Transverse colon (tissue), 4 donors: Measurements from ENCODE around the gene ATP6V1G1. TPM values are rescaled to one million over a fixed set of nuclear protein-coding genes. Genes with fewer than 3 reads are reported as not detected.
"Not testable (repeated sequence)": the region's sequence is repeated elsewhere in the genome, so short reads cannot be mapped to it uniquely, and the experiment has no call there.

Source experiments
- DNase-seq: peaks from one replicate; pipeline ENCODE4 v3.0.0-alpha.2; 2019
- H3K27ac ChIP-seq, 4 donors: fragments of 200-600 bp; sonication (generic); 2 replicates each; pipeline ENCODE4 v1.5.1; 2016 to 2018; ENCODE audit warnings: inconsistent platforms in 4 of 4
- H3K27me3 ChIP-seq: fragments of 200-600 bp; sonication (generic); 2 replicates; pipeline ENCODE4 v1.5.1; 2017; ENCODE audit warnings: inconsistent platforms
- H3K36me3 ChIP-seq, 4 donors: fragments of 200-600 bp; sonication (generic); 2 replicates each; pipeline ENCODE4 v1.5.1; 2017 to 2019; ENCODE audit warnings: inconsistent platforms in 4 of 4
- H3K4me1 ChIP-seq, 4 donors: fragments of 200-600 bp; sonication (generic); 2 replicates each; pipeline ENCODE4 v1.5.1; 2017 to 2020; ENCODE audit warnings: inconsistent platforms in 4 of 4
- H3K4me3 ChIP-seq, 4 donors: fragments of 200-600 bp; sonication (generic); 1 replicate in 1 of 4; 2 replicates in 3 of 4; pipeline versions ENCODE4 v1.5.1 to v1.6.1; 2017 to 2019; ENCODE audit warnings: inconsistent platforms in 4 of 4
- H3K9me3 ChIP-seq, 2 donors: fragments of 200-600 bp; sonication (generic); 2 replicates each; pipeline ENCODE4 v1.5.1; 2017 to 2019; ENCODE audit warnings: inconsistent platforms in 2 of 2
- EP300 ChIP-seq: sonication (generic); formaldehyde crosslinking; IDR thresholded peaks from one replicate; pipeline ENCODE4 v1.6.1; 2017; ENCODE audit warnings: antibody characterized with exemption, low read depth
- POLR2A ChIP-seq: fragments of 450-650 bp; IDR thresholded peaks from one replicate; pipeline ENCODE4 v1.6.1; 2016; ENCODE audit warnings: antibody characterized with exemption, mild to moderate bottlenecking, moderate library complexity
- POLR2AphosphoS5 ChIP-seq, 3 donors: sonication (generic); formaldehyde crosslinking; IDR thresholded peaks; one replicate each; pipeline ENCODE4 v1.6.1; 2016; ENCODE audit warnings: antibody characterized with exemption in 3 of 3
- WGBS, 2 donors: methylation state at CpG; one replicate each; pipeline ENCODE4 v1.1.5; 2018; ENCODE audit warnings: low coverage in 1 of 2; 5-methylcytosine and 5-hydroxymethylcytosine counted together
- in situ Hi-C, 4 donors: fragments of 200-750 bp; cut with MboI; loops; one replicate each; pipeline versions ENCODE4 v1.15.0 to v1.15.1; 2017; ENCODE audit warnings: low sequenced_read_pairs in 3 of 4, low pct_ligation_motif_present in 1 of 4, low pct_unique_long_range_greater_than_20kb in 1 of 4
- intact Hi-C: fragments of 100-400 bp; cut with DNase I; formaldehyde crosslinking; loops from one replicate; pipeline ENCODE4 v1.15.1; 2023; ENCODE audit warnings: low total_unique reads
- total RNA-seq, 4 donors: library from RNA; depleted of rRNA; stranded (reverse); fragments of >200 nt; gene quantifications; one replicate each; pipeline ENCODE4 v1.1.0, GENCODE V29; 2016
- TF ChIP-seq, protein P1 (sequence below), 5 experiments: fragments of 200-600 bp in 3 of 5; fragments of 450-650 bp in 2 of 5; sonication (generic) in 3 of 5; IDR thresholded peaks; 1 replicate in 2 of 5; 2 replicates in 3 of 5; pipeline ENCODE4 v1.5.1; 2016 to 2017; ENCODE audit warnings: antibody characterized with exemption in 5 of 5, inconsistent platforms in 3 of 5, mild to moderate bottlenecking in 2 of 5, moderate library complexity in 1 of 5

The ATP6V1G1 gene
- total RNA-seq, 4 donors from 2014 or later = 102 to 144 (median 131) TPM

DNA sequence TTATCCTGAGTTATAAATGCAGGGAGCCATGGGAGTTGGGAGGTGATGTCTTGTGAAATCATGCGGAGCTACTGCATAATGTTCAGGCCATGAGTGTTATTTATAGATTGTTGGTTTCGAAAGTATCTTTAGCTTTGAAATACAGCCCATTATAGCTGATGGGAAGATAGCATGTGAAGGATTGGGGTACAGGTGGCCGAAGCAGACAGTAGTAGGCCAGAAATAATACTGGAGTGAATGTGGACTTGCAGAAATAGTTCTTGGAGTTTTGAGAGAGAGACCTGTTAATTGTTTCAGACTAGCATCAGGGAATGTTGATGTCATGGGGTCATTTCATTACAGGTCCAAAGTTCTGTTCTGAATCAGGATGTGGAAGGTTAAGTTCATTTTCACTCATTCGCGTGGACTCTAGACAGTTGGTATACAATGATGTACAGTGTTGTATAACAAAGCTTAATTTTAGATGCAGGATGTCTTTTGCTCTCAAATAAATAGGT is 3.8 kb downstream of the ATP6V1G1 start:
- WGBS, 2 donors = 41 to 44% methylated on average over 5 of the region's 5 CpGs
- Histone ChIP-seq H3K4me1 (peaks cover 22 to 58% (median 45%) of the 10 kb centered on the region in 4 donors), H3K4me3 (peak overlapping the region in 1 of 4 donors; percentile 18), H3K27me3 (no peaks in the 10 kb centered on the region), H3K27ac (peak overlapping the region; percentile 44 to 98 (median 59)), H3K9me3 (no peaks in the 10 kb centered on the region), H3K36me3 (peaks cover 0 to 36% (median 18%) of the 10 kb centered on the region in 4 donors)
- intact Hi-C loops (no loop called here), in situ Hi-C loops (no loop called here)
- DNase-seq = no peak
- TF ChIP-seq POLR2A (no peak), EP300 (no peak), POLR2AphosphoS5 (IDR thresholded peaks at IDR 0.05) (no peak)
- TF ChIP-seq, protein P1, sequence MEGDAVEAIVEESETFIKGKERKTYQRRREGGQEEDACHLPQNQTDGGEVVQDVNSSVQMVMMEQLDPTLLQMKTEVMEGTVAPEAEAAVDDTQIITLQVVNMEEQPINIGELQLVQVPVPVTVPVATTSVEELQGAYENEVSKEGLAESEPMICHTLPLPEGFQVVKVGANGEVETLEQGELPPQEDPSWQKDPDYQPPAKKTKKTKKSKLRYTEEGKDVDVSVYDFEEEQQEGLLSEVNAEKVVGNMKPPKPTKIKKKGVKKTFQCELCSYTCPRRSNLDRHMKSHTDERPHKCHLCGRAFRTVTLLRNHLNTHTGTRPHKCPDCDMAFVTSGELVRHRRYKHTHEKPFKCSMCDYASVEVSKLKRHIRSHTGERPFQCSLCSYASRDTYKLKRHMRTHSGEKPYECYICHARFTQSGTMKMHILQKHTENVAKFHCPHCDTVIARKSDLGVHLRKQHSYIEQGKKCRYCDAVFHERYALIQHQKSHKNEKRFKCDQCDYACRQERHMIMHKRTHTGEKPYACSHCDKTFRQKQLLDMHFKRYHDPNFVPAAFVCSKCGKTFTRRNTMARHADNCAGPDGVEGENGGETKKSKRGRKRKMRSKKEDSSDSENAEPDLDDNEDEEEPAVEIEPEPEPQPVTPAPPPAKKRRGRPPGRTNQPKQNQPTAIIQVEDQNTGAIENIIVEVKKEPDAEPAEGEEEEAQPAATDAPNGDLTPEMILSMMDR (IDR thresholded peaks at IDR 0.05) = no peak

DNA sequence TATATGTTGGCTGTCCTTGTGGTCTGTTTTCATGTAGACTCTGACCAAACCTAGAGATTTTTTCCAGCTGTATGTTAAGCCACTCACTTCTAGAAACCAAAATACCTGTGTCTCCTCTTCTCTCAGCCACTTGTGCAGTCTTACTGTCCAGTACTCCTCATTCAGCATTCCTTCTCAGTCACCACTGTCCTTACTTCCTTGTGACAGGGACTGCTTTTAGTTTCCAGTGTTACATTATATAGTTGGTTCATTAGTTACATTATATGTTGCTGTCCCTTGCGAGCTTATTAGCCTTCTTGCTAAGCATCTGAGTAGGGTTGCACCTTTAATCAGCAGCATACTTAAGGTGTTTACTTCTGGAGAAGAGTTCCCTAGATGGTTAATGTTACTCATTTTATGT is 4.3 kb downstream of the ATP6V1G1 start:
- DNase-seq = no peak
- intact Hi-C loops = no loop called here
- Histone ChIP-seq H3K4me3 (peak overlapping the region in 1 of 4 donors; percentile 5), H3K27ac (peak overlapping the region; percentile 44 to 98 (median 59)), H3K27me3 (no peaks in the 10 kb centered on the region), H3K36me3 (peaks cover 0 to 39% (median 20%) of the 10 kb centered on the region in 4 donors), H3K9me3 (no peaks in the 10 kb centered on the region), H3K4me1 (peaks cover 19 to 54% (median 45%) of the 10 kb centered on the region in 4 donors)
- in situ Hi-C loops = no loop called here
- TF ChIP-seq, protein P1 (IDR thresholded peaks at IDR 0.05) = no peak
- TF ChIP-seq POLR2AphosphoS5 (IDR thresholded peaks at IDR 0.05) = no peak
- no peak for TF ChIP-seq EP300
- no peak for TF ChIP-seq POLR2A
- 53% methylated on average over 1 of the region's 1 CpG; no CpG with 5 or more reads in 1 of the 2 donors for WGBS, 2 donors

DNA sequence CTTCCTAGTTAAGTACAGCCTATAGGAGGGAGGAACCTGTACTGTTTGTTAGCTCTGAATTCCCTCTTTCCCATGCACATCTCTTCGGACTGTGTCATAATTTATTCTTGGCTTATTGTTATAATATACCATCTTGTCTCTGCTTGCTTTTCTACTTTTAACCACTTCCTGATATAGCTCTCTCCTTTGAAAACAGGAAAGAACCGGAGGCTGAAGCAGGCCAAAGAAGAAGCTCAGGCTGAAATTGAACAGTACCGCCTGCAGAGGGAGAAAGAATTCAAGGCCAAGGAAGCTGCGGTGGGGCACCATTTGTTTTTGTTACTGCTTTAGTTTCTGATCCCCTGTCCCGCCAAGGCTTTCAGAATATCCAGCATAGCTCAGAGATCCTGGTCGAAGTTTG is 4.8 kb downstream of the ATP6V1G1 start:
- H3K4me3 ChIP-seq = no peak overlapping the region
- H3K9me3 ChIP-seq = no peaks in the 10 kb centered on the region
- peaks cover 0 to 39% (median 20%) of the 10 kb centered on the region in 4 donors for H3K36me3 ChIP-seq
- intact Hi-C loops (no loop called here), in situ Hi-C loops (no loop called here)
- TF ChIP-seq, protein P1 (IDR thresholded peaks at IDR 0.05) = peak in 3 of 5 experiments; percentile 30 to 36 (median 31)
- no peak for TF ChIP-seq EP300
- WGBS, 2 donors = 33 to 46% methylated on average over 6 of the region's 6 CpGs
- peaks cover 18 to 51% (median 45%) of the 10 kb centered on the region in 4 donors for H3K4me1 ChIP-seq
- H3K27me3 ChIP-seq = no peaks in the 10 kb centered on the region
- peak; percentile 37 for DNase-seq
- H3K27ac ChIP-seq = peak overlapping the region; percentile 44 to 98 (median 59)

DNA sequence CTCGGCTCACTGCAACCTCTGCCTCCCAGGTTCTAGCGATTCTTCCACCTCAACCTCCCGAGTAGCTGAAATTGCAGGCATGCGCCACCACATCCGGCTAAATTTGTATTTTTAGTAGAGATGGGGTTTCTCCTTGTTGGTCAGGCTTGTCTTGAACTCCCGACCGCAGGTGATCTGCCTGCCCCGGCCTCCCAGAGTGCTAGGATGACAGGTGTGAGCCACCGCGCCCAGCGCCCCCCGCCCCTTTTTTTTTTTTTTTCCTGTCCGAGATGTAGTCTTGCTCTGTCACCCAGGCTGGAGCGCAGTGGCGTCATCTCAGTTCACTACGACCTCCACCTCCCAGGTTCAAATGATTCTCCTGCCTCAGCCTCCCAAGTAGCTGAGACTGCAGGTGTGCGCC is 6.6 kb downstream of the ATP6V1G1 start:
- Histone ChIP-seq H3K9me3 (no peaks in the 10 kb centered on the region), H3K36me3 (peaks cover 0 to 53% (median 25%) of the 10 kb centered on the region in 4 donors), H3K27me3 (no peaks in the 10 kb centered on the region), H3K4me1 (peaks cover 18 to 44% (median 37%) of the 10 kb centered on the region in 4 donors), H3K27ac (no peak overlapping the region), H3K4me3 (no peak overlapping the region)
- intact Hi-C loops (no loop called here), in situ Hi-C loops (no loop called here)
- 97% methylated on average over 17 of the region's 17 CpGs; no CpG with 5 or more reads in 1 of the 2 donors for WGBS, 2 donors
- TF ChIP-seq, protein P1 (IDR thresholded peaks at IDR 0.05) = no peak
- no peak for TF ChIP-seq EP300
- TF ChIP-seq POLR2A = no peak
- no peak for TF ChIP-seq POLR2AphosphoS5 (IDR thresholded peaks at IDR 0.05)
- no peak for DNase-seq

DNA sequence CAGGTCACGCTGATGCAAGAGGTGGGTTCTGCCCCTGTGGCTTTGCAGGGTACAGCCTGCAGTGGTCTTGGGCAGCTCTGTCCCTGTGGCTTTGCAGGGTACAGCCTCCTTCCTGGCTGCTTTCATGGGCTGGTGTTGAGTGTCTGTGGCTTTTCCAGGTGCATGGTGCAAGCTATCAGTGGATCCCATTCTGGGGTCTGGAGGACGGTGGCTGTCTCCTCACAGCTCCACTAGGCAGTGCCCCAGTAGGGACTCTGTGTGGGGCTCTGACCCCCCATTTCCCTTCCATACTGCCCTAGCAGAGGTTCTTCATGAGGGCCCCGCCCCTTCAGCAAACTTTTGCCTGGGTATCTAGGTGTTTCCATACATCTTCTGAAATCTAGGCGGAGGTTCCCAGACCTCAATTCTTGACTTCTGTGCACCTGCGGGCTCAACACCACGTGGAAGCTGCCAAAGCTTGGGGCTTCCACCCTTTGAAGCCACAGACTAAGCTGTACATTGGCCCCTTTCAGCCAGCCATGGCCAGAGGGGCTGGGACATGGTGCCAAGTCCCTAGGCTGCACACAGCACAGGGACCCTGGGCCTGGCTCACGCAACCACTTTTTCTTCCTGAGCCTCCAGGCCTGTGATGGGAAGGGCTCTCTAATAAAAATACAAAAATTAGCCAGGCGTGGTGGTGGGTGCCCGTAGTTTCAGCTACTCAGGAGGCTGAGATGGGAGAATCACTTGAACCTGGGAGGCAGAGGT is 13.1 kb downstream of the ATP6V1G1 start:
- H3K36me3 ChIP-seq = peaks cover 0 to 27% (median 12%) of the 10 kb centered on the region in 4 donors
- intact Hi-C loops, H3K27me3 ChIP-seq, H3K4me3 ChIP-seq, DNase-seq, H3K9me3 ChIP-seq, in situ Hi-C loops, H3K4me1 ChIP-seq, H3K27ac ChIP-seq: not testable (repeated sequence)
- WGBS, 2 donors = 97% methylated on average over 9 of the region's 9 CpGs; no CpG with 5 or more reads in 1 of the 2 donors

DNA sequence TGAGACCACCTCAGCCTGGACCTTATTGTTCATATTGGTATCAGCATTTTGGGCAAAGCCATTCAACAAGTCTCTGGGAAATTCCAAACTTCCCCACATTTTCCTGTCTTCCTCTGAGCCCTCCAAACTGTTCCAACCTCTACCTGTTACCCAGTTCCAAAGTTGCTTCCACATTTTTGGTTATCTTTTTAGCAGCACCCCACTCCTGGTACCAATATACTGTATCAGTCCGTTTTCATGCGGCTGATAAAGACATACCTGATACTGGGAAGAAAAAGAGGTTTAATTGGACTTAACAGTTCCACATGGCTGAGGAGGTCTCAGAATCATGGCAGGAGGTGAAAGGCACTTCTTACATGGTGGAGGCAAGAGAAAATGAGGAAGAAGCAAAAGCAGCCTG is 14.2 kb downstream of the ATP6V1G1 start:
- H3K4me1 ChIP-seq, H3K4me3 ChIP-seq, DNase-seq, intact Hi-C loops, in situ Hi-C loops, H3K9me3 ChIP-seq, H3K27ac ChIP-seq, H3K27me3 ChIP-seq: not testable (repeated sequence)
- WGBS, 2 donors = 98 to 100% methylated on average over 2 of the region's 2 CpGs
- peaks cover 0 to 18% (median 8%) of the 10 kb centered on the region in 4 donors for H3K36me3 ChIP-seq
